Subcutaneous adipose tissue (tissue), 4 donors: ENCODE measurements around the gene POLR1G. TPM values are rescaled to one million over a fixed set of nuclear protein-coding genes. Genes with fewer than 3 reads are reported as not detected.

Experiments
- total RNA-seq, 4 donors: library from RNA; depleted of rRNA; stranded (reverse); fragments of >200 nt; gene quantifications; one replicate each; pipeline ENCODE4 v1.1.0, GENCODE V29; 2016
- TF ChIP-seq, protein P1 (sequence below): fragments of 450-650 bp; IDR thresholded peaks from one replicate; pipeline ENCODE4 v1.5.1; 2016; ENCODE audit warnings: low read depth, mild to moderate bottlenecking, control low read depth, antibody characterized with exemption, moderate library complexity

Gene POLR1G
- total RNA-seq, 4 donors from 2014 or later: 1.1 to 2.9 (median 1.6) TPM

GRCh38 chr19:45440873-45441654 is 34.6 kb downstream of the POLR1G start:
- TF ChIP-seq, protein P1, sequence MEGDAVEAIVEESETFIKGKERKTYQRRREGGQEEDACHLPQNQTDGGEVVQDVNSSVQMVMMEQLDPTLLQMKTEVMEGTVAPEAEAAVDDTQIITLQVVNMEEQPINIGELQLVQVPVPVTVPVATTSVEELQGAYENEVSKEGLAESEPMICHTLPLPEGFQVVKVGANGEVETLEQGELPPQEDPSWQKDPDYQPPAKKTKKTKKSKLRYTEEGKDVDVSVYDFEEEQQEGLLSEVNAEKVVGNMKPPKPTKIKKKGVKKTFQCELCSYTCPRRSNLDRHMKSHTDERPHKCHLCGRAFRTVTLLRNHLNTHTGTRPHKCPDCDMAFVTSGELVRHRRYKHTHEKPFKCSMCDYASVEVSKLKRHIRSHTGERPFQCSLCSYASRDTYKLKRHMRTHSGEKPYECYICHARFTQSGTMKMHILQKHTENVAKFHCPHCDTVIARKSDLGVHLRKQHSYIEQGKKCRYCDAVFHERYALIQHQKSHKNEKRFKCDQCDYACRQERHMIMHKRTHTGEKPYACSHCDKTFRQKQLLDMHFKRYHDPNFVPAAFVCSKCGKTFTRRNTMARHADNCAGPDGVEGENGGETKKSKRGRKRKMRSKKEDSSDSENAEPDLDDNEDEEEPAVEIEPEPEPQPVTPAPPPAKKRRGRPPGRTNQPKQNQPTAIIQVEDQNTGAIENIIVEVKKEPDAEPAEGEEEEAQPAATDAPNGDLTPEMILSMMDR: no peak

GRCh38 chr19:45442408-45442777 is 35.9 kb downstream of the POLR1G start:
- TF ChIP-seq, protein P1: no peak

DNA sequence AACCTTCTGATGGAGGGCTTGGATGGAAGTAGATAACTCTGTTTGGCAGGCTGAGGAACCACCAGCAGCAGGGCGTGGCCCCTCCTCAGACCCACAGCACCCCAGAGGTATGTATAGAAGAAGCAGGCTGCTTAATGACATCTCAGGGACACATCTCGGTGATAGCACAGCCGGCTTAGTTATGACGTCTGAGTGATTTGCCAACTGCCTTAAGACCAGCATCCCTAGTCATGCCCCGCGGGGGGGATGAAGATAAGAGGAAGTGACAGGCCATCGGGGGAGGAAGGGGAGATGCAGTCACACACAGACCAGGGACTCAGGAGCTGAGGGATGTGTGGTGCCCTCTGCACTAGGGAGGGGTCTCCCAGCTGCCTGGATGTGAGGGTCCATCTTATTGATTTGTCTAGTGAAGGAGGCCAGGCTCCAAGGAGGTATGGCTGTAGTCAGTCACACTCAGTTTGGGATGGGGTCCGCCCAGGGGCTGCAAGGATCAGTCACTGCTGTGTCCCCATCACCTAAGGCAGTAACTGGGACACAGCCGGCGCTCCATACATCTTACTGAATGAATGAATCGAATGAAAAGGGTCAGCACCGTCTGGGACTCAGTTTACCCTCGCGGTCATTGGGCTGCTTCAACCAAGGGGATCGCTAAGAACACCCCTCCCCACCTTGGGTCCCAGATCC is 36.5 kb downstream of the POLR1G start:
- TF ChIP-seq, protein P1: no peak

DNA sequence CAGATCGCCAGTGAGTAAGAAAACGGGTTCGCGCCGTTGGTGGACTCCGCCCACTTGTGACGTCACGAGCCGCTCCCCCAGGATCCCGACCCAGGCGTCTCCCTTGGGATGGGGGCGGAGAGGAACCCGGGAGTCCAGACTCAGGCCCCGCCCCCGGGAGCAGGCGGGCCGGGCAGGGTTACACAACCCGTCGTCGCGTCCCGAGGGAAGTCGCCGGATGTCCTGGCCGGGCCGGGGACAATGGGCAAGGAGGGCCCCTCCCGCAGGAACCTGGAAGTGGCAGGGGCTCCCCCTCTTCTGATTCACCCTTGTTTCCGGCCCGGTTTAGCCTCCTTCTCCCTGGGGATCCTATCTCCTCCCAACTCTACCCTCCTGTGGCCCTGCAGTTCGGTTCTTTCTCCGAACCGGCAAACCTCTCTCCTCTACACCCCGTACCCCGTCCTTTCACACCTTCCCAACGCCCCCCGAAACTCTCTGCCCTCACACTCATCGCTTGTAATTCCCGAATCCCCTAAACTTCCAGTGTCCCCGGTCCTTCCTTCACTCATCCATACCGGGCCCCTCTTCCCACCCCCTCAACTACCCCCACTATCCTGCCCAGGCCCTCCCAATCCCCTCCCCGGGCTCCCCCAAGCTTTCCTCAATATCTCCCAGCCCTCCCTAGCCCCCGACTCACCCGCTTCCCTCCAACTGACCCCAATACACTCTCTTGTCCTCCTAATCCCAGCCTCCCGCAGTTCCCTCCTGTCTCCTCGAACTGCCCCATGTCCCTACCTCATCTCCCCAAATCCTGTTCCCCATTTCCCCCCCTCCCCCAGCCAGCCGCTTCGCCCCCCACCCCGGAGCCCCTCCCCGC is 37.2 kb downstream of the POLR1G start:
- TF ChIP-seq, protein P1: no peak

GRCh38 chr19:45444318-45445041 is 38.0 kb downstream of the POLR1G start:
- TF ChIP-seq, protein P1: no peak

GRCh38 chr19:45445139-45445538 is 38.7 kb downstream of the POLR1G start:
- TF ChIP-seq, protein P1: no peak
